Jurkat, Clone E6-1 (cell line): ENCODE results near the gene ERAL1.

Experiments used
- DNase-seq: peaks from one replicate; pipeline ENCODE4 v3.0.0-alpha.2; 2011; ENCODE audit warnings: low read depth, low spot score
- H3K4me3 ChIP-seq: 2 replicates; pipeline ENCODE4 v1.5.1; 2011; ENCODE audit warnings: mild to moderate bottlenecking, low read length, control low read depth, moderate library complexity

ERAL1 gene

GRCh38 chr17:28910534-28910933 is 55.7 kb downstream of the ERAL1 start:
- no peak overlapping the region for H3K4me3 ChIP-seq
- DNase-seq: no peak
